MCF 10A (cell line): ENCODE data around the gene MLLT3. TPM values are rescaled to one million over a fixed set of nuclear protein-coding genes. Genes with fewer than 3 reads are reported as not detected.
A peak's percentile ranks its signal among the peaks of the same experiment; 100 is the strongest.

Experiments used
- BruUV-seq: library from RNA; stranded (reverse); fragments of 400-500 nt; replicated peaks from 2 replicates; lab custom pipeline; 2021; lab: Mats Ljungman, UMichigan
- CTCF ChIA-PET: fragments of 300-600 bp; sonication (Branson Sonifier 250); formaldehyde crosslinking; extraction: SDS; loops from one replicate; lab custom pipeline; 2021; ENCODE audit warnings: antibody characterized with exemption, inconsistent platforms; lab: Yijun Ruan, JAX
- POLR2A ChIA-PET: fragments of 300-600, 350-650 bp; sonication (Branson Sonifier 250); formaldehyde crosslinking; extraction: SDS; loops from one replicate; lab custom pipeline; 2020; ENCODE audit warnings: antibody characterized with exemption, inconsistent platforms; lab: Yijun Ruan, JAX
- DNase-seq: peaks from one replicate; pipeline ENCODE4 v3.0.0-alpha.2; 2018; ENCODE audit not compliant: unreplicated experiment
- H3K27ac Mint-ChIP-seq: one replicate; pipeline ENCODE4 v1.8.0; 2022; ENCODE audit warnings: mild to moderate bottlenecking, low read depth, mixed read lengths; ENCODE audit not compliant: unreplicated experiment
- H3K27me3 Mint-ChIP-seq: one replicate; pipeline ENCODE4 v1.8.0; 2022; ENCODE audit warnings: mixed read lengths; ENCODE audit not compliant: insufficient read depth, unreplicated experiment
- H3K36me3 Mint-ChIP-seq: one replicate; pipeline ENCODE4 v1.8.0; 2022; ENCODE audit warnings: mild to moderate bottlenecking, moderate library complexity, mixed read lengths; ENCODE audit not compliant: insufficient read depth, unreplicated experiment
- H3K4me1 Mint-ChIP-seq: one replicate; pipeline ENCODE4 v1.8.0; 2022; ENCODE audit warnings: mixed read lengths; ENCODE audit not compliant: insufficient read depth, unreplicated experiment
- H3K4me3 Mint-ChIP-seq: one replicate; pipeline ENCODE4 v1.8.0; 2022; ENCODE audit warnings: mild to moderate bottlenecking, moderate library complexity, mixed read lengths; ENCODE audit not compliant: unreplicated experiment
- H3K9me3 Mint-ChIP-seq: one replicate; pipeline ENCODE4 v1.8.0; 2022; ENCODE audit warnings: mixed read lengths; ENCODE audit not compliant: unreplicated experiment
- CTCF ChIP-seq: fragments of 200-600 bp; IDR thresholded peaks from one replicate; pipeline ENCODE4 v1.8.0; 2022; ENCODE audit warnings: antibody characterized with exemption, mild to moderate bottlenecking; ENCODE audit not compliant: unreplicated experiment
- intact Hi-C: fragments of 100-400 bp; cut with micrococcal nuclease; formaldehyde crosslinking; loops from 2 replicates; pipeline ENCODE4 v1.14.1; 2022
- total RNA-seq: library from RNA; stranded (reverse); gene quantifications from 2 replicates; pipeline ENCODE4 v1.2.3, GENCODE V29; 2022

MLLT3 gene
- total RNA-seq, 1 experiment from 2014 or later: 1.2 TPM

GRCh38 chr9:20314981-20315380 lies 307.3 kb downstream of the MLLT3 start:
- ChIA-PET CTCF (no interaction called here), POLR2A (no interaction called here)
- Mint-ChIP-seq H3K27me3 (no peaks in the 10 kb centered on the region), H3K9me3 (peaks cover 8% of the 10 kb centered on the region), H3K36me3 (no peaks in the 10 kb centered on the region), H3K4me1 (peaks cover 34% of the 10 kb centered on the region), H3K27ac (no peak overlapping the region), H3K4me3 (no peak overlapping the region)
- no peak for DNase-seq
- intact Hi-C loops: no loop called here
- no TSS peak for BruUV-seq
- no peak for TF ChIP-seq CTCF

- TF ChIP-seq CTCF: no peak
- Mint-ChIP-seq H3K9me3 (peaks cover 8% of the 10 kb centered on the region), H3K36me3 (no peaks in the 10 kb centered on the region), H3K4me1 (peaks cover 27% of the 10 kb centered on the region), H3K4me3 (no peak overlapping the region), H3K27me3 (no peaks in the 10 kb centered on the region), H3K27ac (no peak overlapping the region)
- ChIA-PET POLR2A (no interaction called here), CTCF (interaction anchor here (0.6 kb wide), 1 partner anchor 40 kb away, joined by 3 read pairs; no protein-coding TSS in a partner anchor)
- no TSS peak for BruUV-seq
- intact Hi-C loops: no loop called here
- DNase-seq: no peak
These were observed 308.9 kb downstream of the MLLT3 start for GRCh38 chr9:20313415-20313814.

GRCh38 chr9:20312732-20313131 lies 309.6 kb downstream of the MLLT3 start:
- ChIA-PET CTCF (interaction anchor here (0.6 kb wide), 1 partner anchor 41 kb away, joined by 3 read pairs; no protein-coding TSS in a partner anchor), POLR2A (no interaction called here)
- Mint-ChIP-seq H3K27me3 (no peaks in the 10 kb centered on the region), H3K36me3 (no peaks in the 10 kb centered on the region), H3K4me1 (peaks cover 27% of the 10 kb centered on the region), H3K4me3 (no peak overlapping the region), H3K9me3 (peaks cover 8% of the 10 kb centered on the region), H3K27ac (no peak overlapping the region)
- no peak for TF ChIP-seq CTCF
- peak; percentile 43 for DNase-seq
- BruUV-seq: no TSS peak
- intact Hi-C loops: no loop called here

GRCh38 chr9:20310024-20310423 lies 312.3 kb downstream of the MLLT3 start:
- Mint-ChIP-seq H3K4me1 (peaks cover 13% of the 10 kb centered on the region), H3K4me3 (no peak overlapping the region)
- CTCF ChIA-PET: no interaction called here

More at GRCh38 chr9:20310024-20310423, 312.3 kb downstream of the MLLT3 start:
- no peak for TF ChIP-seq CTCF
- POLR2A ChIA-PET: no interaction called here
- H3K36me3 Mint-ChIP-seq: no peaks in the 10 kb centered on the region
- DNase-seq: no peak
- no TSS peak for BruUV-seq
- peaks cover 8% of the 10 kb centered on the region for H3K9me3 Mint-ChIP-seq
- H3K27me3 Mint-ChIP-seq: no peaks in the 10 kb centered on the region
- intact Hi-C loops: no loop called here
- H3K27ac Mint-ChIP-seq: no peak overlapping the region
